PC-9 (cell line): ENCODE results near the gene BCDIN3D. TPM values are rescaled to one million over a fixed set of nuclear protein-coding genes. Genes with fewer than 3 reads are reported as not detected.
A peak's percentile ranks its signal among the peaks of the same experiment; 100 is the strongest.

Source experiments
- BruUV-seq: library from RNA; stranded (reverse); fragments of 400-500 nt; replicated peaks from 2 replicates; lab custom pipeline; 2021; lab: Mats Ljungman, UMichigan
- CTCF ChIA-PET: fragments of 300-600 bp; sonication (Branson Sonifier 250); formaldehyde crosslinking; loops from one replicate; lab custom pipeline; 2022; ENCODE audit warnings: antibody characterized with exemption; lab: Charles Lee
- POLR2A ChIA-PET: fragments of 300-600 bp; sonication (Branson Sonifier 250); formaldehyde crosslinking; loops from one replicate; lab custom pipeline; 2022; ENCODE audit warnings: antibody characterized with exemption; ENCODE audit not compliant: unreplicated experiment; lab: Charles Lee
- DNase-seq, 2 experiments: peaks; one replicate each; pipeline versions ENCODE4 v3.0.0 to v3.0.0-alpha.2; 2015 to 2022; ENCODE audit warnings: mixed read lengths in 1 of 2
- H2AFZ ChIP-seq: fragments of 200-600 bp; sonication (generic); 2 replicates; pipeline ENCODE4 v1.8.1; 2017; ENCODE audit warnings: antibody characterized with exemption
- H3F3A ChIP-seq: fragments of 200-600 bp; sonication (generic); 2 replicates; pipeline ENCODE4 v1.8.1; 2017; ENCODE audit warnings: antibody characterized with exemption, mild to moderate bottlenecking, low read depth; ENCODE audit not compliant: insufficient read depth
- H3K27ac ChIP-seq: fragments of 200-600 bp; sonication (generic); 2 replicates; pipeline ENCODE4 v1.6.1; 2016; ENCODE audit warnings: mixed run types
- H3K27me3 ChIP-seq: fragments of 200-600 bp; sonication (generic); 2 replicates; pipeline ENCODE4 v1.6.1; 2016; ENCODE audit warnings: low read depth, mixed run types; ENCODE audit not compliant: insufficient read depth
- H3K36me3 ChIP-seq: fragments of 200-600 bp; sonication (generic); 2 replicates; pipeline ENCODE4 v1.6.1; 2016; ENCODE audit warnings: low read depth, mixed run types
- H3K4me1 ChIP-seq: fragments of 200-600 bp; sonication (generic); replicated peaks from 2 replicates; pipeline ENCODE4 v1.6.1; 2016; ENCODE audit warnings: mixed run types; ENCODE audit not compliant: insufficient read depth
- H3K4me2 ChIP-seq: fragments of 200-600 bp; sonication (generic); 2 replicates; pipeline ENCODE4 v1.6.1; 2017; ENCODE audit warnings: mixed run types
- H3K4me3 ChIP-seq: fragments of 200-600 bp; sonication (generic); 2 replicates; pipeline ENCODE4 v1.6.1; 2016; ENCODE audit warnings: mixed run types
- H3K79me2 ChIP-seq: fragments of 200-600 bp; sonication (generic); 2 replicates; pipeline ENCODE4 v1.6.1; 2017; ENCODE audit warnings: low read depth, mixed run types
- H3K9me2 ChIP-seq: fragments of 200-600 bp; sonication (generic); 2 replicates; pipeline ENCODE4 v1.8.1; 2017; ENCODE audit warnings: mild to moderate bottlenecking; ENCODE audit not compliant: insufficient read depth
- H3K9me3 ChIP-seq: fragments of 200-600 bp; sonication (generic); 2 replicates; pipeline ENCODE4 v1.8.1; 2016; ENCODE audit warnings: low read depth; ENCODE audit not compliant: insufficient read depth
- H4K20me1 ChIP-seq: fragments of 200-600 bp; sonication (generic); 2 replicates; pipeline ENCODE4 v1.8.1; 2017; ENCODE audit not compliant: insufficient read depth
- CTCF ChIP-seq: fragments of 200-600 bp; sonication (generic); conservative IDR thresholded peaks from 2 replicates; pipeline ENCODE4 v1.6.1; 2017; ENCODE audit warnings: mixed run types, antibody characterized with exemption, mild to moderate bottlenecking, moderate library complexity
- EZH2 ChIP-seq: fragments of 200-600 bp; sonication (generic); IDR thresholded peaks from 2 replicates; pipeline ENCODE4 v1.8.0; 2017; ENCODE audit warnings: antibody characterized with exemption, low read depth
- intact Hi-C: fragments of 100-400 bp; cut with micrococcal nuclease; formaldehyde crosslinking; loops from one replicate; pipeline ENCODE4 v1.10.0; 2022; ENCODE audit not compliant: unreplicated experiment
- total RNA-seq: library from RNA; stranded (reverse); gene quantifications from 2 replicates; pipeline ENCODE4 v1.2.3, GENCODE V29; 2021

The BCDIN3D gene
- total RNA-seq, 1 experiment from 2014 or later, result 4.7 TPM

- no peak overlapping the region for H2AFZ ChIP-seq
- H3K79me2 ChIP-seq, result peaks cover 14% of the 10 kb centered on the region
- no peaks in the 10 kb centered on the region for H3K36me3 ChIP-seq
- no peak overlapping the region for H3K4me2 ChIP-seq
- no peak overlapping the region for H3K27ac ChIP-seq
- no TSS peak for BruUV-seq
- no peak for TF ChIP-seq EZH2
- peak; percentile 78 for TF ChIP-seq CTCF
- H3K4me1 ChIP-seq, result peaks cover 15% of the 10 kb centered on the region
- no peak overlapping the region for H3K4me3 ChIP-seq
- H3K9me2 ChIP-seq, result no peaks in the 10 kb centered on the region
- ChIA-PET POLR2A (no interaction called here), CTCF (interaction anchor here (0.6 to 1.1 kb wide), 5 partner anchors 11 to 124 kb away, joined by 3 to 17 read pairs (median 5); partner anchors contain the start of genes NCKAP5L and TMBIM6)
- no peaks in the 10 kb centered on the region for H4K20me1 ChIP-seq
- H3F3A ChIP-seq, result peaks cover 36% of the 10 kb centered on the region
- intact Hi-C loops, result loop anchor here (1.0 to 5.0 kb wide), 2 partner anchors 63 to 197 kb away; no protein-coding TSS in a partner anchor
- peak; percentile 22 to 55 for DNase-seq
- no peaks in the 10 kb centered on the region for H3K9me3 ChIP-seq
- no peaks in the 10 kb centered on the region for H3K27me3 ChIP-seq
These were observed 3.8 kb downstream of the BCDIN3D start for GRCh38 chr12:49838973-49839633.

GRCh38 chr12:49832836-49833421 is 10.0 kb downstream of the BCDIN3D start:
- Histone ChIP-seq H3K27me3 (no peaks in the 10 kb centered on the region), H2AFZ (peak overlapping the region; percentile 66; the same call in 1 of the 2 replicates), H3K9me3 (no peaks in the 10 kb centered on the region), H3K36me3 (no peaks in the 10 kb centered on the region), H3F3A (no peaks in the 10 kb centered on the region; the same call in 1 of the 2 replicates), H3K79me2 (no peaks in the 10 kb centered on the region), H3K4me2 (peak overlapping the region; percentile 29; the same call in 1 of the 2 replicates), H3K9me2 (no peaks in the 10 kb centered on the region), H3K4me1 (peaks cover 19% of the 10 kb centered on the region), H3K27ac (no peak overlapping the region), H4K20me1 (no peaks in the 10 kb centered on the region), H3K4me3 (no peak overlapping the region)
- TF ChIP-seq CTCF (no peak), EZH2 (no peak)
- BruUV-seq, result no TSS peak
- ChIA-PET POLR2A (no interaction called here), CTCF (interaction anchor here (0.7 kb wide), 1 partner anchor 24 kb away, joined by 3 read pairs; no protein-coding TSS in a partner anchor)
- intact Hi-C loops, result no loop called here
- DNase-seq, result no peak

GRCh38 chr12:49831717-49832116 is 11.2 kb downstream of the BCDIN3D start:
- H3K4me1 ChIP-seq, result peaks cover 25% of the 10 kb centered on the region
- H3K4me2 ChIP-seq, result no peak overlapping the region
- no peaks in the 10 kb centered on the region for H3K9me3 ChIP-seq
- TF ChIP-seq CTCF, result no peak
- H4K20me1 ChIP-seq, result 0 out of 2 replicates have a peak, but pooled peaks cover 5% of the 10 kb centered on the region
- no peak for DNase-seq
- no peaks in the 10 kb centered on the region for H3K9me2 ChIP-seq
- intact Hi-C loops, result no loop called here
- ChIA-PET CTCF (no interaction called here), POLR2A (no interaction called here)
- H3K4me3 ChIP-seq, result no peak overlapping the region
- no peaks in the 10 kb centered on the region; the same call in 1 of the 2 replicates for H3F3A ChIP-seq
- no TSS peak for BruUV-seq
- H3K79me2 ChIP-seq, result peaks cover 10% of the 10 kb centered on the region; the same call in 1 of the 2 replicates
- no peak overlapping the region for H2AFZ ChIP-seq
- H3K27me3 ChIP-seq, result no peaks in the 10 kb centered on the region
- no peaks in the 10 kb centered on the region for H3K36me3 ChIP-seq
- H3K27ac ChIP-seq, result no peak overlapping the region
